GM18502 (cell line): ENCODE measurements around the gene SMIM43.
"Not testable (repeated sequence)": the region's sequence is repeated elsewhere in the genome, so short reads cannot be mapped to it uniquely, and the experiment has no call there.

ENCODE experiments used
- ATAC-seq: cut with Tn5 transposase; IDR thresholded peaks from one replicate; pipeline ENCODE4 v1.9.1; 2021; ENCODE audit warnings: mild to moderate bottlenecking; ENCODE audit not compliant: unreplicated experiment, poor library complexity

The SMIM43 gene

GRCh38 chr4:121784401-121784800 is 19.4 kb upstream of the SMIM43 start:
- ATAC-seq = no peak

- no peak for ATAC-seq
Observed at GRCh38 chr4:121783210-121783609, 18.2 kb upstream of the SMIM43 start.

DNA sequence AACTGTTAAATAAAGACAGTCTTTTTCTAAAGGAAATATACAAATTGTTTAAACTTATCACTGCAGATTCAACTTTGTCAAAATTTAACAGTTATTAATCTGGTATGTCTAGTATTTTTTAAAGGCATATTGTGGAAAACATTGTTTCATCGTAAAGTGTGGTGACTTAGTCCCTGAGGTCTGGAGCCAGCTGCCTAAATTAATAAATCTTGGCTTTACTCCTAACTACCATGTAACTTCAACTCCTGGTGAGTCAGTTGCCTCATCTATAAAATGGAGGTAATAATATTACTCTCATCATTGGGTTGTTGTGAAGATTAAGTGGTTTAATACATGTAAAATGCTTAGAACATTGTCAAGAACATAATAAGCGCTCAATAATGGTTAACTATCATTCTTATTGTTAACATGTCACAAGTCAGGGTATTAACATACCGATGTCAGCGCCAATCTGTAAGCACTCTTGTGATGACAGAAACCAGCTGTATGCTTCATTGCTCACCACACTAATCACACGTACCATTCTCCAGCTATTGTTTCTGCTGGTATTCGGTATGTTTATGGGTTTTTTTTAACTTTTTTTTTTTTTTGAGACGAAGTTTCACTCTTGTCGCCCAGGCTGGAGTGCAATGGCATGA is 14.1 kb upstream of the SMIM43 start:
- no peak for ATAC-seq

GRCh38 chr4:121777625-121778024 is 12.7 kb upstream of the SMIM43 start:
- peak; percentile 86 for ATAC-seq

GRCh38 chr4:121776610-121777401 is 11.8 kb upstream of the SMIM43 start:
- ATAC-seq = no peak

DNA sequence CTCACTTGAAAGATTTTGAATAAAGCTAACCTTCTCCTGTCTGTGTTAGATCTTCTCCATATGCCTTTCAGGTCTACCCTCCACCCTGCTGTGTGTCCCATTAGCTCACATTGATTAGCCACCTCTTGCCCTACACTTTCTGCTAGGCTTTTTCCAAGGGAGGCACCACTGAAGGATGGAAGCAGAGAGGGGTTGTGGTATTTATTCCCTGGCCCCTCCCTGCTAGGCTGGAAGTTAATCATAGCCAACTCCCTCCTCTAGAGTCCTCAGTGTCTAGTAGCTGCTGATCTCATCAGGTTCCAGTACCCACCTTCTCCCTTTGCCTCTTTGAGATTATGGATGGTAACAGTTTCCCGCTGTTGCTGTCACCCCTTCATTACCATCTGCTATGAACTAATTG is 8.9 kb upstream of the SMIM43 start:
- no peak for ATAC-seq

DNA sequence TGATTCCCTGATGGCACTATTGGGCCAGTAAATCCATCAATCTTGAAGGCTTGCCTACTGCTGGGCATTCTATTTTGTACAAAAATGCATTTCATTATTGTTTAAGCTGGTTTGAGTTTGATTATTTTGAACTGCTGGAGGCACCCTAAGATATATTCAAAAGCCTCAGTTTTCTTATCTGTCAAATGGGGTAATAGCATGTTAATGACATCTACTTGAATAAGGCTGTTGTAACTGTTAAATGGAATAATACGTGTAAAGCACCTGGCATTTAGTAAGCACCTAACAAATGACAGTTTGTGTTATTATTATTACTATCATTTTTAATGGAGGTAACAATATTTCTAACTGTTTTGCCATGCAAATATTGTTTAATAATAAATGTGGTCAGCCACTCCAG is 6.9 kb upstream of the SMIM43 start:
- no peak for ATAC-seq

- no peak for ATAC-seq
Observed at GRCh38 chr4:121769341-121769740, 4.4 kb upstream of the SMIM43 start.

GRCh38 chr4:121767166-121767565 is 2.2 kb upstream of the SMIM43 start:
- no peak for ATAC-seq

DNA sequence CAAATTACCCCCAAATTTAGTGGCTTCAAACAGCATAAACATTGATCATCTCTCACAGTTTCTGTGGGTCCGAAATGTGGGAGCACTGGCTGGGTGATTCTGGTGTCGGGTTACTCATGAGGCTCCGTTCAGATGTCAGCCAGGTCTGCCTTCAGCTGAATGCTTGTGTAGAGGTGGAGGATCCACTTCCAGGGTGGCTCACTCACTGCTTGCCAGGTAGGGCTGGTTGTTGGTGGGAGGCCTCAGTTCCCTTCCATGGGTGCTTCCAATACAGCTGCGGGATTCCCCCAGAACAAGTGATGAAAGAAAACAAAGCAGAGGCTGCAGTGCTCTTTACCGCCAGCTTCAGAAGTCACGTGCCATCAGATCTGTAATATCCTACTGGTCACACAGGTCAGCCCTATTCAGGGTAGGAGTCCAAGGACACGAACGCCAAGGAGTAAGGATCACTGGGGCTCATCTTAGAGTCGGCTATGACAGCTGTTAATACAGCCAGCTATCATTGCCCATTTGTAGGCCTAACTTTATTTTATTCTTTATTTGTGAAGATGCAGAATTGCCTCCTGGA is 1.1 kb upstream of the SMIM43 start:
- ATAC-seq = no peak

- ATAC-seq = no peak
Observed at GRCh38 chr4:121765368-121765705, 373 bp upstream of the SMIM43 start.

DNA sequence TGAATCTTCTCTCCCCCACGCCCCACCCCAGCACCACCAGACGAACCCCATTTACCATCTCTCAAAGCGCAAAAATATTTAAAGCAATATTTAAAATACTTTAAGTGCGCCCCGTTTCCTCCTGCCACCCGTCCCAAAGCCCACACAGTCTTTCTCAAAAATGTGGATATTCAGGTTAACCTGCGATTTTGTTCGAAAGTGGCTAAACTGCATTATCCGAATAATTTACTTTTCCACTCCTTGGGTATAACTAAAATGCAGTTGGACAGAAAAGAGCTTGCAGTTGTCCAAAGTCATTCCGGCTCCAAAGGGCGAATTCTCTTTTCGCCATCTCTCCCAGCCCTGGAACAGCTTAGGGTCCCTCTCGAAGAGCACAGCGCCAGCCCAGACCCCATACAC is 662 bp downstream of the SMIM43 start:
- ATAC-seq = no peak

DNA sequence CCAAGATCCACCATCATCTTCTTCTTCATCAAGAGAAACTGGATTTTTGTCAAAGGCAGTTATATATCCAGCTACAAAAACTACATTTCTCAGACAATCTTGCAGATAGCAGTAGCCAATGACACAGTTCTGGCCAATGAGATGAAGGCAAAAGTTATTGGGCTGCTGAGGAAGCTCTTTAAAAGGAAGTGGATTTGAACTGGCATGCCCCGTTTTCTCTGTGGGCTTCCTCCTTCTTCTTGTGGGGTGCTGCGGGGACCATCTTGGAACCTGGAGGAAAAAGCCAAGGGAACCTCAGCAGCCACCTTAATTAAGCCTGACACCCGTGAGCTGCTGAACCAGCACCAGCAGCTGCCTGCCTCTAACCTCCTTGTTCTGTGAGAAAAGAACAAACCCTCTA is 4.8 kb downstream of the SMIM43 start:
- ATAC-seq = no peak

DNA sequence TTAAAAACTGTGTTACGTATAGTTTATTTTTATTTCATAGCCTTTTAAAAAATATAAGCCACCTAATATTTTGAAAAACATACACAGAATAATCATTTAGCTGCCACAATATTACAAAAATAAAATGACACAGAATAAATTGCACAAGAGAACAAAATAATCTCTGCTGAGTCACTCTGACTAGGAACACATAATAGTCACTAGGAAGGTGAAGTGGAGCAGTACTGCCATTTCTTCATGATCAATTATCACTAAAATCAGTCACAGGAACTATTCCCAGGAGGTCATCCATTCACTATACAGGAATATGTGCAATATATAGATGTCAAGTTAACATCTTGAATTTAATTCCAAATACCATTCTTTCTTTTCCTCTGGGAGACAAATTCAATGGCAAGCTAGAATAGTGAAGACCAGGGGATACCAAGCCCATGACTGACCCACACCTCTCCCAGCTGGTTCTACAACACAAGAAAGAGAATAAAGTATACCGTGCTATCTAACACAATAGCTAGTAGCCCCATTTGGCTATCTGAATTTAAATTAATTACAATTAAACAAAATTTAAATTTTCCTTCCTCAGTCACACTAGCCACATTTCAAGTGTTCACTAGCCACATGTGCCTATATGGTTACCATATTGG is 5.9 kb downstream of the SMIM43 start:
- ATAC-seq = no peak

DNA sequence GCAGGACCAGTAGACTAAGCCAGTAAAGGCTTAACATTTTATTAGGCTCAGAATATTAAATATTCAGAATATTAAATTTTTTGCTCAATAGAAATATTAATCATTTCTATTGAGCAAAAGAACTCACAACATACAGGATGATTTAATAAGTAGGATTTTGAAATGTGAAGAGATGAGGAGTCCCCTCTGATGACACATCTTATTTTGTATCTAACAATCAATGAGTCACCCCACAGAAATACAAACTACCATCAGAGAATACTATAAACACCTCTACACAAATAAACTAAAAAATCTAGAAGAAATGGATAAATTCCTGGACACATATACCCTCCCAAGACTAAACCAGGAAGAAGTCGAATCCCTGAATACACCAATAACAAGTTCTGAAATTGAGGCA is 12.8 kb downstream of the SMIM43 start:
- ATAC-seq = not testable (repeated sequence)

DNA sequence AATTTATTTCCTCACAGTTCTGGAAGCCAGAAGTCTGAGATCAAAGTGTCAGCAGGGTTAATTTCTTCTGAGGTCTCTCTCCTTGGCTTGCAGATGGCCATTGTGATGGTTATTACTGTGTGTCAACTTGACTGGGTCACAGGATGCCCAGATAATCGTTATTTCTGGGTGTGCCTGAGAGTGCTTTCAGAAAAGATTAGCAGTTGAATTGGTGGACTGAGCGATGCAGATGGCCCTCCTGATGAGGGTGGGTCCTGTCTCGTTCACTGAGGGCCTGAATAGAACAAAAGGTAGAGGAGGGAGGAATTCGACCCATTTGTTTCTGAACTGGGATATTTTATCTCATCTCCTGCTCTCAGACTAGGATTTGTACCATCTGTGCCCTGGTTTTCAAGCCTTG is 15.7 kb downstream of the SMIM43 start:
- ATAC-seq = no peak

DNA sequence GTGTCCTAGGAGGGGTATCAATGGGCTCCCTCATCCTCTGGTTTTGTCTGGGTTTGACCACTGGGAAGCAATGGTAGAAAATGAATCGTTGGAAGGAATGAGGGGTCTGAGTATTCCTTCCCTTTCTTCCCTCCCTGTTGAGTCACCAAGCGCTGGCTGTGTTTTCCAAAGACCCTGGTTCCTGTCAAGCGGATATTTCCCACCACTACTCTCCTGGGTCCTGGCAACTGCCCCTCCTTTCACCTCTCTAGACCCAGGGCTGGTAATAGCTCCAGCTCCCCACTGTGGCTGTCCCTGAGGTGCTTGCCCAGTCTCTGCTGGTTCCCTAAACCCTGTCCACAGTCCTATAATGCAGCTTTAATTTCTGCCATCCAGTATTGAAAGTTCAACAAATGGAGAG is 22.2 kb downstream of the SMIM43 start:
- ATAC-seq = no peak

DNA sequence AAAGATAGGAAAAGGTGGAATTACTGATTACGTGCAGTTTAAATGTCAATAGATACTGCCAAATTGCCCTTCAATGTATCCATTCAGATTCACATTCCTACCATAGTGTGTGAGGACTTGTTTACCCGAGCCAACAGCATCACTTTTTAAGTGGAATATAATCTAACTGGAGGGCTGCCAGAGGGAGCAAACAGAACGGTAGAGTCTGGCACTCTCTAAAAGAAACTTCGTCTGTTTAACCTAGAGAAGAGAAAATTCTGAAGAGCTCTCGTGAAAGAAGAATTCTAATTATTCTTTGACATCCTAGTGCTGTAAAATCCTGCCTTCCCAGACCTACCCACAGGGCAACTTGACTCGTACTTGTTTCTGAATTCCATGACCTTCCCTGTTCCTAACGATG is 23.2 kb downstream of the SMIM43 start:
- no peak for ATAC-seq

GRCh38 chr4:121740796-121741409 is 24.1 kb downstream of the SMIM43 start:
- ATAC-seq = no peak

DNA sequence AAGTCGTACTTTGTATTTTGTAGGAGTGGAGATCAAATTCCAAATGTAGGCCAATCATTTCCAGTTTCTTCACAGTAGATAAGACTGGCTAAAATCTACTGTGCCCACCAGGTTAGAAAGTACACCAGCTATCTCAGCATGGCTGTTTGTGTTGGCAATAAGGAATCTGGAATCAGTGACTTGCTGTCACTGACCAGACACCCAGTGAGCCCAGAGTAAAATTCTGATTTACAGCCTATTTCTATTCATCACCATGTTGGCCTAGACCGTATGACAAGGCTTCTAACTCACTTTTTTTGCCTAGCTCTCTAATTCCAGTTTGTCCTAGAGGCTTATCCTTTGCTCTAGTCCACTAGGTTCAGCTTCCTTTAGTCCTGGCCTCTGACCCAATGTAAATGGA is 25.4 kb downstream of the SMIM43 start:
- ATAC-seq = no peak
